GM13976 (cell line): ENCODE results near the gene PRAMEF13.
"Not testable (repeated sequence)": the region's sequence is repeated elsewhere in the genome, so short reads cannot be mapped to it uniquely, and the experiment has no call there.

ENCODE experiments used
- DNase-seq: peaks from one replicate; pipeline ENCODE4 v3.0.0; 2012; ENCODE audit warnings: low spot score
- in situ Hi-C: fragments of 300-500 bp; cut with MboI; formaldehyde crosslinking; loops from one replicate; pipeline ENCODE4 v1.12.0; 2022; ENCODE audit warnings: low sequenced_read_pairs, mixed read lengths, inconsistent platforms; ENCODE audit not compliant: unreplicated experiment
- TF ChIP-seq, protein P1 (sequence below): IDR thresholded peaks from 2 replicates; pipeline ENCODE4 v1.5.1; 2012; ENCODE audit warnings: borderline replicate concordance, mild to moderate bottlenecking; ENCODE audit not compliant: insufficient read depth; ENCODE audit errors: extremely low read depth, missing control alignments, control extremely low read depth

Gene PRAMEF13

DNA sequence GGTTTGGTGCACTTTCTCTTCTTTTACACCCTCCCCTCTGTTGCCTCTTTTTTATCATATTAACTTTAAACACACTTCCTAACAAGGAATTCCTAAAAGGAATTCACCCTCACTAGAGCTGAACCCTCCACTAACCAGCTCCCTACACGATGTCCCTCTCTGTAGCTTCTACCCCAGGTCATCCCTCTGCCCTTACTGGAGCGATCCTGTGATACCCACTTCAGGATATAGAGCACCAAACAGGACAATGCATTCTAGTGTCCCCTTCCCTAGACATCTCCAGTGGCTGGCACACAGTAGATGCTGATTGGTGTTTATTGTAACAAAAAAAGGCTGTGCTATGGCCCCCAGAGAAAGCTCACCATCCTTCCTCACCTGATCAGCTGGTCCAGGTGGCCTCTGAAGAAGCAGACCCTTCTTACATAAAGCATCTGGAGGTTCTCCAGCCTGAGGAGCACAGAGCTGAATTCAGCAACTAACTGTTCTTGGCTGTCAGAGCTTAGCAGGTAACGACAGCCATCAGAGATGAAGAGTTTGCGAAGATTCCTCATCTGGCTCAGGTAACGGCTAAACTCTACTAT lies 23.4 kb upstream of the PRAMEF13 start:
- DNase-seq: no peak
- in situ Hi-C loops: loop anchor here (25.0 kb wide), 1 partner anchor 437 kb away; the partner anchor contains the start of gene PRAMEF1
- TF ChIP-seq, protein P1, sequence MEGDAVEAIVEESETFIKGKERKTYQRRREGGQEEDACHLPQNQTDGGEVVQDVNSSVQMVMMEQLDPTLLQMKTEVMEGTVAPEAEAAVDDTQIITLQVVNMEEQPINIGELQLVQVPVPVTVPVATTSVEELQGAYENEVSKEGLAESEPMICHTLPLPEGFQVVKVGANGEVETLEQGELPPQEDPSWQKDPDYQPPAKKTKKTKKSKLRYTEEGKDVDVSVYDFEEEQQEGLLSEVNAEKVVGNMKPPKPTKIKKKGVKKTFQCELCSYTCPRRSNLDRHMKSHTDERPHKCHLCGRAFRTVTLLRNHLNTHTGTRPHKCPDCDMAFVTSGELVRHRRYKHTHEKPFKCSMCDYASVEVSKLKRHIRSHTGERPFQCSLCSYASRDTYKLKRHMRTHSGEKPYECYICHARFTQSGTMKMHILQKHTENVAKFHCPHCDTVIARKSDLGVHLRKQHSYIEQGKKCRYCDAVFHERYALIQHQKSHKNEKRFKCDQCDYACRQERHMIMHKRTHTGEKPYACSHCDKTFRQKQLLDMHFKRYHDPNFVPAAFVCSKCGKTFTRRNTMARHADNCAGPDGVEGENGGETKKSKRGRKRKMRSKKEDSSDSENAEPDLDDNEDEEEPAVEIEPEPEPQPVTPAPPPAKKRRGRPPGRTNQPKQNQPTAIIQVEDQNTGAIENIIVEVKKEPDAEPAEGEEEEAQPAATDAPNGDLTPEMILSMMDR: no peak

DNA sequence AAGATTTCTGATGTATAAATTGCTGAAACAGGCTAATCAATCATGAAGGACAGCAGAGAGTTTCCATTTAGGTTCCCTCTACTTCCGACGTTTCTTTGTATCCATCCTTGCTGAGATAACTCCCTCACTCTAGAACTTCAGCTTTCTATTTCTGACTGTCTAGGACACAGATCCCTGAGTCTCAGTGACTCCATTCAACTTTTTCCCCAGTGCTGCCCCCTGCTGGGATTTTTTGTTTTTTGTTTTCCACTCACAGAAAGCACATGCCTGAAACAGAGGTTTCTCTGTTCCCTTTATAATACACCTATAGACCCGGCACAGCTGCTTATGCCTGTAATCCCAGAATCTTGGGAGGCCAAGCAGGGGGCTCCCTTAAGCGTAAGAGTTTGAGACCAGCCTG lies 21.6 kb upstream of the PRAMEF13 start:
- DNase-seq, in situ Hi-C loops: not testable (repeated sequence)

DNA sequence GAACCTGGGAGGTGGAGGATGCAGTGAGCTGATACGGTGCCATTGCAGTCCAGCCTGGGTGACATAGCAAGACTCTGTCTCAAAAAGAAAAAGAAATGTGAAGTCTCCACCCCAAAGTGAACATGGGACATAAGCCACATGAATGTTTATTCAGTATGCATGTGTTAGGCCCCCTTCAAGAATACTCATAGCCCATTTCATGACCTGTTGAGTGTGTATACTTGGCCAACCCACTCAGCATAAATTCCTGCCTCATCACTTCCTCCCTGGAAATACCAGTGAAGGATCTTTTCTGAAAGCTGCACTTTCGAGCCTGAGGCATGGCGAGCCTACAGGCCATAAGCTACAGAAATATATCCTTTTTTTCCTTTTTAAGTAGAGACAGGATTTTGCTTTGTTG lies 18.0 kb upstream of the PRAMEF13 start:
- in situ Hi-C loops, DNase-seq: not testable (repeated sequence)

DNA sequence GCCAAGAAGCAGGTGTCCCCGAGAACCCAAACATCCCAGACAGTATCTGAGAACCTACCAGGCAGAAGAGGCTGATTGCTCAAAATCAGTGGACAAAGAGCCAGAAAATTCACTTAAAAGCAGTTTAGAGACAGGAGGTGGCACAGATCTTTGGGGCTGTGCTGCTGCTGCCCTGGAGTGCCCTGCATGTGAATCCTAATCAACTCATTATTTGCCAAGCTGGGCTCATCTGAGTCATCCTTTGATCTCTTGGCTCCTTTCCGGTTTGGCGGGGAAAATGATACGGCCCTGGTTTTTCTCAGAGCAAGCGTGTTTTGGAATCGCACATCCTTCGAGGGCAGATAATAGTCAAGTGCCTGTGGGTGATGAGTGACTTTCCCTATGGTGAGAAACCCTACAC lies 15.4 kb upstream of the PRAMEF13 start:
- DNase-seq, in situ Hi-C loops: not testable (repeated sequence)

DNA sequence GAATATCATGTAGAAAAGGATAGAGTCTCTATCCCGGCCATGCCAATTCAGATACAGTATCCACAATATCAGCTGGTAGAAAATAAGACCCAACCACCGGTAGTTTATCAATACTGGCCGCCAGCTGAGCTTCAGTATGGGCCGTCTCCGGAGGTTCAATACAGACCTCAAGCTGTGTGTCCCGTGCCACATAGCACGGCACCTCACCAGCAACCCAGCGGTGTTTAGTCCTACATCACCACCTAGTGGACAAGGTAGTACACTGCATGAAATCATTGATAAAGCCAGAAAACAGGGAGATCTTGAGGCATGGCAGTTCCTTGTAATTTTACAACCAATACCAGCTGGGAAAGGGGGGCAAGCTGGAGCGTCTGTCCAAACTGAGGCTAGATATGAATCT lies 7.5 kb upstream of the PRAMEF13 start:
- in situ Hi-C loops, DNase-seq: not testable (repeated sequence)

DNA sequence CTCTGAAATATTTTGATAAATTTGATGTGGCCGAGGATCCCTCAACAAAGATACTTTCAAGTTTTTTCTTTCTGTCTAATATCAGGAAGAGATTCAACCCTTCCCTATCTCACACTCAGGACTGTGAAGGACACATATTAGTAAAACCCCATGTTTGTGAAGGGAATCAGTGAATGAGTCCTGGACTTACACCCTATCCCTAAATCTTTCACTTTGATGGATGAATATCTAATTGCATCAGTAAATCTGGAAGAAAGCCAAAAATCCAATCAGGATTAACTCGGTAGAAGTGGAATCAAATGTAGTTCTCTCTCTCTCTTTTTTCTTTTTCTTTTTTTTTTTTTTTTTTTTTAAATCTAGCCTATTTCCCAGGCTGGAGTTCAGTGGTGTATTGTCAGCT lies 29.7 kb downstream of the PRAMEF13 start, which contains the start of gene PRAMEF9:
Gene PRAMEF9, plus strand, starts transcription at position 301 of the 400 bp plus-strand sequence. CDS start 3,433 bp downstream, outside the sequence.
- in situ Hi-C loops, DNase-seq: not testable (repeated sequence)

DNA sequence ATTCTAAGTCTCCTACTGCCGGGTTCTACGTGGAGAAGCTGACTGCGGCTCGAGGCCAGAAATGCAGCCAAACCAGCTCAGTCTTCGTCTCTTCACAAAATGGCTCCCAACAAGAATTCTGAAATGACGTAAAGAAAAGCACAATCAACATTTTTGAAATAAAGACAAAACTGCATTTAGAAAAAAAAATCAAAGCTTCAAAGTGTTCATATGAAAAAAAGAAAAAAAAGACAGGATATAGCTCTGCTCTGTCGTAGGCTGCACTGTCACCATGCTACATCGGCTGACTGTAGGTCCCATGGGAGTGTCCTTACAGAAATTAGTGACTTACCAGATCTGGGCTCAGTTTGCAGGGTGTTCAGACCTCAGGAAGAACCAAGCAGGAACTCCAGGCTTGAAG lies 35.7 kb downstream of the PRAMEF13 start, which contains the start of gene HNRNPCL4:
Gene HNRNPCL4, minus strand, starts transcription at position 101 of the 400 bp plus-strand sequence. CDS start 164 bp downstream, outside the sequence.
- in situ Hi-C loops, DNase-seq: not testable (repeated sequence)

DNA sequence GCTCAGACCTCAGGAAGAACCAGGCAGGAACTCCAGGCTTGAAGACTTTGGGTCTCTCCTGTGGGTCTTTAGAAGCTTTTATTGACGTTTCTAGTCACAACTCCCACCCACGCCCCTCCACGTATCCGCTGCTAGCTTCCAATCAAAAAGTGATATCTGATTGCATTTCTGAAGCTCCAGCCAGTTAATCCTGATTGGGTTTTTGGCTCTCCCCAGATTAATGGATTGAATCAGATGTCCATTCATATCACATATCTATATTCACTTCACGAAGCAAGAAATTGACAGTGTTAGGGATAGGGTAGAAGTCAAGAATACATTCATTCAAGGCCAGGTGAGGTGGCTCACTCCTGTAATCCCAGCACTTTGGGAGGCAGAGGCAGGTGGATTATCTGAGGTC lies 45.3 kb downstream of the PRAMEF13 start, which contains the start of gene PRAMEF26:
Gene PRAMEF26, minus strand, starts transcription at position 101 of the 400 bp plus-strand sequence. CDS start 2,914 bp downstream, outside the sequence.
- DNase-seq, in situ Hi-C loops: not testable (repeated sequence)
